Calu3 (cell line): ENCODE measurements around the gene TTC14. TPM values are rescaled to one million over a fixed set of nuclear protein-coding genes. Genes with fewer than 3 reads are reported as not detected.
"Not testable (repeated sequence)": the region's sequence is repeated elsewhere in the genome, so short reads cannot be mapped to it uniquely, and the experiment has no call there.

Source experiments
- BruUV-seq: library from RNA; stranded (reverse); fragments of 400-500 nt; replicated peaks from 2 replicates; lab custom pipeline; 2021; lab: Mats Ljungman, UMichigan
- CTCF ChIA-PET: fragments of 300-600 bp; sonication (Branson Sonifier 250); formaldehyde crosslinking; loops from one replicate; lab custom pipeline; 2022; ENCODE audit warnings: antibody characterized with exemption; lab: Charles Lee
- DNase-seq: peaks from one replicate; pipeline ENCODE4 v3.0.0; 2022
- H3K27ac Mint-ChIP-seq: one replicate; pipeline ENCODE4 v1.8.0; 2022; ENCODE audit warnings: mixed read lengths; ENCODE audit not compliant: unreplicated experiment
- H3K27me3 Mint-ChIP-seq: one replicate; pipeline ENCODE4 v1.8.0; 2022; ENCODE audit warnings: mixed read lengths; ENCODE audit not compliant: unreplicated experiment
- H3K36me3 Mint-ChIP-seq: one replicate; pipeline ENCODE4 v1.8.0; 2022; ENCODE audit warnings: mild to moderate bottlenecking, moderate library complexity, mixed read lengths; ENCODE audit not compliant: insufficient read depth, unreplicated experiment
- H3K4me1 Mint-ChIP-seq: one replicate; pipeline ENCODE4 v1.8.0; 2022; ENCODE audit warnings: mild to moderate bottlenecking, low read depth, mixed read lengths; ENCODE audit not compliant: unreplicated experiment
- H3K4me3 Mint-ChIP-seq: one replicate; pipeline ENCODE4 v1.8.0; 2022; ENCODE audit warnings: mild to moderate bottlenecking, low read depth, moderate library complexity, mixed read lengths; ENCODE audit not compliant: unreplicated experiment
- H3K9me3 Mint-ChIP-seq: one replicate; pipeline ENCODE4 v1.8.0; 2022; ENCODE audit warnings: low read depth, mixed read lengths; ENCODE audit not compliant: unreplicated experiment
- intact Hi-C: fragments of 100-400 bp; cut with micrococcal nuclease; formaldehyde crosslinking; loops from one replicate; pipeline ENCODE4 v1.10.0; 2022; ENCODE audit not compliant: unreplicated experiment
- total RNA-seq: library from RNA; stranded (reverse); gene quantifications from 2 replicates; pipeline ENCODE4 v1.2.3, GENCODE V29; 2022
- TF ChIP-seq, protein P1 (sequence below): fragments of 200-600 bp; IDR thresholded peaks from one replicate; pipeline ENCODE4 v1.8.0; 2022; ENCODE audit warnings: antibody characterized with exemption; ENCODE audit not compliant: unreplicated experiment

Gene TTC14
- total RNA-seq, 1 experiment from 2014 or later, result 48.4 TPM

DNA sequence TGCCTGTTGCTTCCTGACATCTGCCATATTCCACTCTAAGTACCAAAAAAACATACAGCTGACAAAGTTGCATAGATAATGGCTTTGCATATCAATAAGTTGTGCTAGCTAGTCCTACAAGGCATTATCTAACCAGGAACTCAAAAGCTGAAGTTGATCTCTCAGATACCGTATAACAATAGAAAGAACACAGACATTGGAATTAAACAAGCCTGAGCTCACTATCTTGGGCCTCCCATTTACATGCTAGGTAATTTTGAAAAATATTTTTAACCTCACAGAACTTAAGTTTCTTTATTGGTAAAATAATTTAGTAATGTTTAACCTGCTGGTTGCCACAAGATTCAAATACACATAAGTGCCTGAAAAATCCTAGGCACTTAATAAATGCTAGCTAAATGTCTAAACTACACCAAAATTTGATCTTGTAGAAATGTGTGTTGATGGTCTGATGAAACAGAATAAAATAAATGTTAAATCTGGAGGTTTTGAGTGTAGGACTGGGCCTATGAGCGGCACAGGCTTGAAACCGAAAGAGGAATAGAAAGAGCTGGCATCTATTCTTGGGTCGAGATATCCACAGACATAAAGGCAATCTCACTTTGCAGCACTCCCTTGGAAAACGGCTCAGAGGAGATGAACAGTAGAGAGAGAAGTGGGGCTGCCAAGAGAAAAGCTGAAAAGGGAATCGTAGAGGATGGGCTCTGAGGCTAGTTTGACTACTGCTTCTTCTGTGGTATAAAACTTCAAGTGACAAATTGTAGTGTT is 29.9 kb upstream of the TTC14 start:
- Mint-ChIP-seq H3K27ac (no peak overlapping the region), H3K4me3 (no peak overlapping the region), H3K9me3 (no peaks in the 10 kb centered on the region), H3K36me3 (no peaks in the 10 kb centered on the region), H3K4me1 (no peaks in the 10 kb centered on the region), H3K27me3 (no peaks in the 10 kb centered on the region)
- TF ChIP-seq, protein P1, sequence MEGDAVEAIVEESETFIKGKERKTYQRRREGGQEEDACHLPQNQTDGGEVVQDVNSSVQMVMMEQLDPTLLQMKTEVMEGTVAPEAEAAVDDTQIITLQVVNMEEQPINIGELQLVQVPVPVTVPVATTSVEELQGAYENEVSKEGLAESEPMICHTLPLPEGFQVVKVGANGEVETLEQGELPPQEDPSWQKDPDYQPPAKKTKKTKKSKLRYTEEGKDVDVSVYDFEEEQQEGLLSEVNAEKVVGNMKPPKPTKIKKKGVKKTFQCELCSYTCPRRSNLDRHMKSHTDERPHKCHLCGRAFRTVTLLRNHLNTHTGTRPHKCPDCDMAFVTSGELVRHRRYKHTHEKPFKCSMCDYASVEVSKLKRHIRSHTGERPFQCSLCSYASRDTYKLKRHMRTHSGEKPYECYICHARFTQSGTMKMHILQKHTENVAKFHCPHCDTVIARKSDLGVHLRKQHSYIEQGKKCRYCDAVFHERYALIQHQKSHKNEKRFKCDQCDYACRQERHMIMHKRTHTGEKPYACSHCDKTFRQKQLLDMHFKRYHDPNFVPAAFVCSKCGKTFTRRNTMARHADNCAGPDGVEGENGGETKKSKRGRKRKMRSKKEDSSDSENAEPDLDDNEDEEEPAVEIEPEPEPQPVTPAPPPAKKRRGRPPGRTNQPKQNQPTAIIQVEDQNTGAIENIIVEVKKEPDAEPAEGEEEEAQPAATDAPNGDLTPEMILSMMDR, result no peak
- no peak for DNase-seq
- intact Hi-C loops, result no loop called here
- CTCF ChIA-PET, result no interaction called here
- no TSS peak for BruUV-seq

DNA sequence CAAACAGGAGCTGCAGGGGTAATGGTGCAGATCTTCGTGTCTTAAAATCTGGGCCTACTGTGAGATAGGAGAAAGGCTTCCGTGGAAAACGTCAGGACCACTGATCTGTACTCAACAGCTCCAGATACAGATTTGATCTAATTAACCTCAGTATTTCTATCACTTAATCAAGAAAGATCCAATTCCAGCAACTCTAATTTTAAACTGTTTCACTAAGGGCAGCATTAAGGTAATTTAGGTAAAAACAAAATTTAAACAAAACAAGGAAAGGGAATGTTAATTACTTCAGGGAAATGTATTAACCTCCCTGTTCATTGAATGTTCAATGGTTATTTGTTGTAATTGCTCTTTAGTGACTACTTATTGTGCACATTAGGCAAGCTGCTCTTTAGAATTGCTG is 26.4 kb upstream of the TTC14 start:
- no peaks in the 10 kb centered on the region for H3K4me1 Mint-ChIP-seq
- no peak for DNase-seq
- intact Hi-C loops, result no loop called here
- TF ChIP-seq, protein P1, result no peak
- no peak overlapping the region for H3K4me3 Mint-ChIP-seq
- CTCF ChIA-PET, result no interaction called here
- H3K9me3 Mint-ChIP-seq, result no peaks in the 10 kb centered on the region
- H3K36me3 Mint-ChIP-seq, result no peaks in the 10 kb centered on the region
- no peaks in the 10 kb centered on the region for H3K27me3 Mint-ChIP-seq
- H3K27ac Mint-ChIP-seq, result no peak overlapping the region
- BruUV-seq, result no TSS peak

DNA sequence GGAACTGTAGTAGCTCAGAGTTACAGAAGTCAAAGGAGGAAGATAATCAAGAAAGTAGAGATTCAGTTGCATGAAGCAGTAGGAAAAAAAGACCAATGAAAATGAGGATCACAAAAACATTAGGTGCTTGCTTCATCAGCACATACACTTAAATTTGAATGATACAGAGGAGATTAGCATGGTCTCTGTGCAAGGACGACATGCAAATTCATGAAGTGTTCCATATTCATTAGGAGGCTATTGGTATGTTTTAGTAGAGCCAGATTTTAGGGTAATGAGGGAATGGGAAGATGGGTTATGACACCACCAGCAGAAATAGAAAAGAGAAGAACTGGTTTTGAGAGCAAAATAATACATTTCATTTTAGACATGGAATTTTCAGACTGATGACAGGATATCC is 21.0 kb upstream of the TTC14 start:
- H3K27me3 Mint-ChIP-seq, result no peaks in the 10 kb centered on the region
- DNase-seq, result no peak
- H3K4me3 Mint-ChIP-seq, result no peak overlapping the region
- H3K9me3 Mint-ChIP-seq, result peaks cover 2% of the 10 kb centered on the region
- no peak overlapping the region for H3K27ac Mint-ChIP-seq
- no peaks in the 10 kb centered on the region for H3K36me3 Mint-ChIP-seq
- intact Hi-C loops, result no loop called here
- BruUV-seq, result no TSS peak
- TF ChIP-seq, protein P1, result no peak
- no peaks in the 10 kb centered on the region for H3K4me1 Mint-ChIP-seq
- CTCF ChIA-PET, result interaction anchor here (1.3 kb wide), 1 partner anchor 14 kb away, joined by 3 read pairs; no protein-coding TSS in a partner anchor

DNA sequence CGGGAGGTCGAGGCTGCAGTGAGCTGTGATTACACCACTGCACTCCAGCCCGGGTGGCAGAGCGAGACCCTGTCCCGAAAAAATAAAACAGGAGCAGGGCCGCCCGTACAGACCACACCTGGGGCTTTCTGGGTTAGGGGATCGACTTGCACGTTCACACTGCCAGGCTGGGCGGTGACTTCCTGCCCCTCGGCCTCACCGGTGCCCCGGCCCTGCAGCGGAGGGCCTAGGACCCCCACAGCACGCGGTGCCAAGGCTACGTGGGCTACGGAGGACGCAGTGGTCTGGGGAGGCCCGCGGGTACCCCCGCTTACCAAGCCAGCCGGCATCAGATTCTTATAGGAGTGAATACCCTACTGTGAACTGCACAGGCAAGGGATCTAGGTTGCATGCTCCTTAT is 11.6 kb upstream of the TTC14 start:
- intact Hi-C loops, result no loop called here
- Mint-ChIP-seq H3K9me3 (peaks cover 10% of the 10 kb centered on the region), H3K27ac (no peak overlapping the region), H3K27me3 (no peaks in the 10 kb centered on the region), H3K4me3 (no peak overlapping the region), H3K4me1 (peaks cover 15% of the 10 kb centered on the region), H3K36me3 (no peaks in the 10 kb centered on the region)
- TF ChIP-seq, protein P1, result no peak
- BruUV-seq, result no TSS peak
- CTCF ChIA-PET, result no interaction called here
- DNase-seq, result no peak

DNA sequence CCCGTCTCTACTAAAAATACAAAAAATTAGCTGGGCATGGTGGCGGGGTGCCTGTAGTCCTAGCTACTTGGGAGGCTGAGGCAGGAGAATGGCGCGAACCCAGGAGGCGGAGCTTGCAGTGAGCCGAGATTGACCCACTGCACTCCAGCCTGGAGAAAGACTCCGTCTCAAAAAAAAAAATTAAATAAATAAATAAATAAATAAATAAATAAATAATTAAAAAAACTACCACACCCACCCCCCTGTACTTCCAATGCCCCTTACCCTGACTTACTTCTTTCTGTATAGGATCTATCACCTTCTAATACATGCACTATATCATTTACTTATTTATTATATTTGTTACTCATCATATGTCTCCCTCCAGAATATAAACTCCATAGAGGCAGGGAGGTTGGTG is 8.3 kb upstream of the TTC14 start:
- H3K4me3 Mint-ChIP-seq, H3K36me3 Mint-ChIP-seq, BruUV-seq, H3K27me3 Mint-ChIP-seq, H3K9me3 Mint-ChIP-seq, H3K27ac Mint-ChIP-seq, DNase-seq: not testable (repeated sequence)
- peaks cover 16% of the 10 kb centered on the region for H3K4me1 Mint-ChIP-seq
- CTCF ChIA-PET, result interaction anchor here (0.6 kb wide), 1 partner anchor 944 kb away, joined by 3 read pairs; no protein-coding TSS in a partner anchor
- intact Hi-C loops, result loop anchor here (2.0 kb wide), 3 partner anchors 177 to 825 kb away; no protein-coding TSS in a partner anchor
